Prostate gland (tissue), 2 donors: Measurements from ENCODE around the gene PCIF1.

Experiments used
- POLR2A ChIP-seq: fragments of 450-650 bp; IDR thresholded peaks from one replicate; pipeline ENCODE4 v1.6.1; 2016; ENCODE audit warnings: antibody characterized with exemption, mild to moderate bottlenecking
- TF ChIP-seq, protein P1 (sequence below), 4 experiments: fragments of 200-600 bp in 2 of 4; fragments of 450-650 bp in 2 of 4; sonication (generic) in 2 of 4; IDR thresholded peaks; 1 replicate in 3 of 4; 2 replicates in 1 of 4; pipeline ENCODE4 v1.5.1; 2016 to 2019; ENCODE audit warnings: antibody characterized with exemption in 4 of 4, mild to moderate bottlenecking in 2 of 4, moderate library complexity in 2 of 4

DNA sequence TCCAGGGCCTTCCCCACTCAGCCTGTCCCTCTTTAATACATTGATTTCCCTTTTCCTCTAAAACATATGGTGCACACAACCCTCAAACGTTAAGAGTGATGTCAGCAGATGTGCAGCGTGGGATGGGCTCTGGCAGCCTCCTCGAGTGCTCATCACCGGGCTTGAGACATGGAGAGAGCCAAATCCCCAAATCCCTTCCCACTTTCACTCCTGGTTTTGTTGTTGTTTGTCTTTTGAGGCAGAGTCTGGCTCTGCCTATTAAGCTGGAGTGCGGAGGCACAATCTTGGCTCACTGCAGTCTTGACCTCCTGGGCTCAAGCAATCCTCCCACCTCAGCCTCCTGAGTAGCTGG is 16.7 kb upstream of the PCIF1 start:
- TF ChIP-seq, protein P1, sequence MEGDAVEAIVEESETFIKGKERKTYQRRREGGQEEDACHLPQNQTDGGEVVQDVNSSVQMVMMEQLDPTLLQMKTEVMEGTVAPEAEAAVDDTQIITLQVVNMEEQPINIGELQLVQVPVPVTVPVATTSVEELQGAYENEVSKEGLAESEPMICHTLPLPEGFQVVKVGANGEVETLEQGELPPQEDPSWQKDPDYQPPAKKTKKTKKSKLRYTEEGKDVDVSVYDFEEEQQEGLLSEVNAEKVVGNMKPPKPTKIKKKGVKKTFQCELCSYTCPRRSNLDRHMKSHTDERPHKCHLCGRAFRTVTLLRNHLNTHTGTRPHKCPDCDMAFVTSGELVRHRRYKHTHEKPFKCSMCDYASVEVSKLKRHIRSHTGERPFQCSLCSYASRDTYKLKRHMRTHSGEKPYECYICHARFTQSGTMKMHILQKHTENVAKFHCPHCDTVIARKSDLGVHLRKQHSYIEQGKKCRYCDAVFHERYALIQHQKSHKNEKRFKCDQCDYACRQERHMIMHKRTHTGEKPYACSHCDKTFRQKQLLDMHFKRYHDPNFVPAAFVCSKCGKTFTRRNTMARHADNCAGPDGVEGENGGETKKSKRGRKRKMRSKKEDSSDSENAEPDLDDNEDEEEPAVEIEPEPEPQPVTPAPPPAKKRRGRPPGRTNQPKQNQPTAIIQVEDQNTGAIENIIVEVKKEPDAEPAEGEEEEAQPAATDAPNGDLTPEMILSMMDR (IDR thresholded peaks at IDR 0.05), result no peak
- no peak for TF ChIP-seq POLR2A
